Left ventricle myocardium inferior (tissue), 1 donor: ENCODE data around the gene ACADL. TPM values are rescaled to one million over a fixed set of nuclear protein-coding genes. Genes with fewer than 3 reads are reported as not detected.

Source experiments
- DNase-seq: peaks from one replicate; pipeline ENCODE4 v3.0.0-alpha.2; 2020
- H3K27ac ChIP-seq: fragments of 200-600 bp; replicated peaks from 2 replicates; pipeline ENCODE4 v1.8.0; 2021
- H3K27me3 ChIP-seq: fragments of 200-600 bp; 2 replicates; pipeline ENCODE4 v1.8.0; 2021; ENCODE audit warnings: low read depth
- H3K36me3 ChIP-seq: fragments of 200-600 bp; 2 replicates; pipeline ENCODE4 v1.8.0; 2021
- H3K4me1 ChIP-seq: fragments of 200-600 bp; 2 replicates; pipeline ENCODE4 v1.8.0; 2021
- H3K4me3 ChIP-seq: fragments of 200-600 bp; 2 replicates; pipeline ENCODE4 v1.8.0; 2021; ENCODE audit warnings: mild to moderate bottlenecking, moderate library complexity
- H3K9me3 ChIP-seq: fragments of 200-600 bp; replicated peaks from 2 replicates; pipeline ENCODE4 v1.8.0; 2021
- intact Hi-C: fragments of 100-400 bp; cut with micrococcal nuclease; formaldehyde crosslinking; loops from one replicate; pipeline ENCODE4 v1.11.0; 2022
- total RNA-seq: library from RNA; stranded (reverse); fragmentation: NEBNext Ultra II Directional; extraction: Animal tissue kit (Norgen Biotek cat#: 25700); gene quantifications from one replicate; pipeline ENCODE4 v1.2.1, GENCODE V29; 2021
- TF ChIP-seq, protein P1 (sequence below): fragments of 200-600 bp; IDR thresholded peaks from 2 replicates; pipeline ENCODE4 v1.8.0; 2021; ENCODE audit warnings: antibody characterized with exemption, mild to moderate bottlenecking, borderline replicate concordance
- donor health status: DM: no; HTN: yes; CAD: no; lungs with severe emphysema.

ACADL gene
- total RNA-seq, 1 donor from 2014 or later: 1.3 TPM

- intact Hi-C loops: loop anchor here (5.0 kb wide), 2 partner anchors 126 to 221 kb away; no protein-coding TSS in a partner anchor
- peaks cover 4% of the 10 kb centered on the region for H3K27me3 ChIP-seq
- peaks cover 7% of the 10 kb centered on the region for H3K4me1 ChIP-seq
- TF ChIP-seq, protein P1, sequence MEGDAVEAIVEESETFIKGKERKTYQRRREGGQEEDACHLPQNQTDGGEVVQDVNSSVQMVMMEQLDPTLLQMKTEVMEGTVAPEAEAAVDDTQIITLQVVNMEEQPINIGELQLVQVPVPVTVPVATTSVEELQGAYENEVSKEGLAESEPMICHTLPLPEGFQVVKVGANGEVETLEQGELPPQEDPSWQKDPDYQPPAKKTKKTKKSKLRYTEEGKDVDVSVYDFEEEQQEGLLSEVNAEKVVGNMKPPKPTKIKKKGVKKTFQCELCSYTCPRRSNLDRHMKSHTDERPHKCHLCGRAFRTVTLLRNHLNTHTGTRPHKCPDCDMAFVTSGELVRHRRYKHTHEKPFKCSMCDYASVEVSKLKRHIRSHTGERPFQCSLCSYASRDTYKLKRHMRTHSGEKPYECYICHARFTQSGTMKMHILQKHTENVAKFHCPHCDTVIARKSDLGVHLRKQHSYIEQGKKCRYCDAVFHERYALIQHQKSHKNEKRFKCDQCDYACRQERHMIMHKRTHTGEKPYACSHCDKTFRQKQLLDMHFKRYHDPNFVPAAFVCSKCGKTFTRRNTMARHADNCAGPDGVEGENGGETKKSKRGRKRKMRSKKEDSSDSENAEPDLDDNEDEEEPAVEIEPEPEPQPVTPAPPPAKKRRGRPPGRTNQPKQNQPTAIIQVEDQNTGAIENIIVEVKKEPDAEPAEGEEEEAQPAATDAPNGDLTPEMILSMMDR: no peak
- H3K4me3 ChIP-seq: no peak overlapping the region
- no peaks in the 10 kb centered on the region for H3K36me3 ChIP-seq
- no peak overlapping the region for H3K27ac ChIP-seq
- no peak for DNase-seq
- no peaks in the 10 kb centered on the region for H3K9me3 ChIP-seq
Observed at GRCh38 chr2:210198326-210198725, 26.9 kb downstream of the ACADL start.

- H3K27me3 ChIP-seq: peaks cover under 1% of the 10 kb centered on the region
- intact Hi-C loops: loop anchor here (5.0 kb wide), 2 partner anchors 125 to 220 kb away; no protein-coding TSS in a partner anchor
- no peak for DNase-seq
- no peaks in the 10 kb centered on the region for H3K9me3 ChIP-seq
- H3K4me1 ChIP-seq: peaks cover 7% of the 10 kb centered on the region
- H3K36me3 ChIP-seq: no peaks in the 10 kb centered on the region
- TF ChIP-seq, protein P1: no peak
- no peak overlapping the region for H3K4me3 ChIP-seq
- no peak overlapping the region for H3K27ac ChIP-seq
Observed at GRCh38 chr2:210197720-210198119, 27.5 kb downstream of the ACADL start.

DNA sequence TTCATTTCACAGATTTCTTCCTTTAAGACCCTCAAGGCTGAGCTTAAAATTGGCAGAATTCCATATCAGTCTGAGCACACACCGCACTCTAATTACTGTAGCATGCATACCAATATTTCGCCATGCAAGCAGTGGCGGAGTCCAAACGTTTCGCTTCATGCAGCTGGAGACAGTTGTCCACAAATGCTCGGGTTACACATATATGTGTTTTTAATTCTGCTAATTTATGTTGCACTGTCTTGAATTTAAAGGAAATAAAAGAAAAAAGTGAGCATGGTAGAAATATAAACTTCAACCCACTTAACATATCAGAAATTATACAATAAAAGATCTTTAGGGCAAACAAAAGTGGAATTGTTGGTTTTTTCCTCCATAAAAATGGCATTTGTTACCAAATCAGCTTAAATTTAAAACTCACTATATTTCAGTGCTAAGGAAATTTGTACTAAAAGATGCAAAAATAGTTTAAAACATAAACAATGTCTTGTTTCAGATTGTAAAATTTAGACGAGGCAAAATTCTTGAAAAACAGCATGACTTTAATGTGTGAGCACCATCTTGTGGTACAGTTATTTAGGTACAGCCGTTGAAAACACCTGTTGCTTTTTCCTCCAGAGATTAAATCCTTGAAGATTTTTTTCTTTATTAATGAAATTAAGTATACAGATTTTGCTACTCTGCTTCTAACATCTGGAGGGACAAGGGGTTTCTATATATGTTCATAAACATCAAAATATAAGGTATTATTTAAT lies 30.0 kb downstream of the ACADL start:
- Histone ChIP-seq H3K27me3 (no peaks in the 10 kb centered on the region), H3K9me3 (no peaks in the 10 kb centered on the region), H3K4me3 (peak overlapping the region; percentile 53), H3K27ac (no peak overlapping the region), H3K36me3 (no peaks in the 10 kb centered on the region), H3K4me1 (peaks cover 7% of the 10 kb centered on the region)
- TF ChIP-seq, protein P1: peak; percentile 84
- DNase-seq: no peak
- intact Hi-C loops: loop anchor here (5.0 kb wide), 2 partner anchors 123 to 218 kb away; no protein-coding TSS in a partner anchor

DNA sequence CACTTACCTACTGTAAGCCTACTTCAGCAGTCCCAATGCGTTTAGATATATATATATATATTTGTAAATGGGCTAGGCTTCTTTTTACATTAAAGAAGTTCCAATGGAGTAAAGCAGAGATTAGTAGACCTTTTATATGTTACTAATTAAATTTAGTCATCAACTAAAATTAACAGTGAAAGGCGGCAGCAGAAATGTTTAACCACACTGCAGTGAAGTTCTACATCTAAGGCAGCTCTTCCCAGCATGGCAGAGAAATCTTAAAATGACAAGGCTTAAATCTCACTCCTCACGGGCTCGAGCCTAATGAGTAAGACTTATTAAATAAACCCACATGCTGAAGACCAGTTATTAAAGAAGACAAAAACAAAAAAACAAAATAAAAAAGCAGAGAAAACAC lies 34.9 kb downstream of the ACADL start:
- peaks cover 6% of the 10 kb centered on the region for H3K4me1 ChIP-seq
- no peak overlapping the region for H3K4me3 ChIP-seq
- DNase-seq: no peak
- no peak overlapping the region for H3K27ac ChIP-seq
- H3K27me3 ChIP-seq: no peaks in the 10 kb centered on the region
- H3K9me3 ChIP-seq: peaks cover 20% of the 10 kb centered on the region
- TF ChIP-seq, protein P1: no peak
- H3K36me3 ChIP-seq: no peaks in the 10 kb centered on the region
- intact Hi-C loops: no loop called here

DNA sequence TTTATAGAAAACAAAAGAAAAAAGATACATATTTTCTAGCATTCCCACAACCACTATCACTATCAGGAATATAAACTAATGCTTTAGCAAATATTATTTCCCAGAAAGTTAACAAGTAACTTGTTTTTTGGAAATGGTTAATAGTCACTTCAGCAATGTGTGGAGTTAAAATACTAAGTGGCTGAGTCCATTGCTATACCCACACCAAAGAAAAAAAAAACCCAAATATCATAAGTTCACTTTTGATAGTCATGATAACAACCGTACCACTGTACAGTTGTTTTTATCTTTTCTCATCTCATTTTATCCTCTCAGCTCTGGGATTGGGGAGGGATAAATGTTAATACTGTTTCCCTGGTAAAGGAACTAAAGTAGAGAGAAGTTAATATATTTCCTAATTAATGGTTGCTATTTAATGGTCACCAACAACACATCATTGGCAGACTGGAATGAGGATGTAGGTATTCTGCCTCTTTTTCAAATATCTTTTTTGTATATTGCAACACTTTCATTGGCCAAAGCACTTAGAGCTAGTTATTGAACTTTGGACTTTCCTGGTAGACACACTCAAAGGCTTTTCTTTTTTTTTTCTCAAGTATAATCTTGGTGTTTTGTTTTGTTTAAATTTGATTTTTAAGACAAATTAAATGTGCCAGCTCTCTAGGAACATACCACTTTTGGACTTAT lies 35.7 kb downstream of the ACADL start:
- Histone ChIP-seq H3K4me3 (no peak overlapping the region), H3K4me1 (no peaks in the 10 kb centered on the region), H3K36me3 (no peaks in the 10 kb centered on the region), H3K27me3 (no peaks in the 10 kb centered on the region), H3K9me3 (peaks cover 28% of the 10 kb centered on the region), H3K27ac (no peak overlapping the region)
- intact Hi-C loops: no loop called here
- DNase-seq: no peak
- TF ChIP-seq, protein P1: no peak
